HG03460 (cell line): ENCODE data around the gene AMD1.

Experiments used
- ATAC-seq: cut with Tn5 transposase; IDR thresholded peaks from one replicate; pipeline ENCODE4 v1.9.1; 2021; ENCODE audit not compliant: unreplicated experiment

The AMD1 gene

GRCh38 chr6:110934381-110934898 lies 59.9 kb downstream of the AMD1 start:
- no peak for ATAC-seq

- ATAC-seq = no peak
Observed at GRCh38 chr6:110935171-110935570, 60.6 kb downstream of the AMD1 start.

- ATAC-seq = no peak
Observed at GRCh38 chr6:110938171-110938570, 63.6 kb downstream of the AMD1 start.

GRCh38 chr6:110939429-110940200 lies 65.0 kb downstream of the AMD1 start:
- ATAC-seq = no peak

- peak; percentile 98 for ATAC-seq
Observed at GRCh38 chr6:110944681-110945151, 70.1 kb downstream of the AMD1 start.
